Fibroblast of lung (primary cell): ENCODE measurements around the gene PCDHGC4. TPM values are rescaled to one million over a fixed set of nuclear protein-coding genes. Genes with fewer than 3 reads are reported as not detected.

Experiments used
- DNase-seq, 2 donors: peaks; one replicate each; pipeline versions ENCODE4 v3.0.0 to v3.0.0-alpha.2; 2010; ENCODE audit warnings: low read depth in 2 of 2
- H2AFZ ChIP-seq: 2 replicates; pipeline ENCODE4 v1.5.1; 2012; ENCODE audit warnings: low read length, control low read depth, inconsistent platforms
- H3K27ac ChIP-seq: 2 replicates; pipeline ENCODE4 v1.5.1; 2011; ENCODE audit warnings: low read length, control low read depth; ENCODE audit not compliant: insufficient read depth
- H3K27me3 ChIP-seq: 2 replicates; pipeline ENCODE4 v1.5.1; 2011; ENCODE audit warnings: mild to moderate bottlenecking, low read length; ENCODE audit not compliant: control insufficient read depth, insufficient read depth
- H3K36me3 ChIP-seq: 2 replicates; pipeline ENCODE4 v1.5.1; 2011; ENCODE audit warnings: low read length; ENCODE audit not compliant: control insufficient read depth, insufficient read depth
- H3K4me1 ChIP-seq: 2 replicates; pipeline ENCODE4 v1.5.1; 2011; ENCODE audit warnings: low read length; ENCODE audit not compliant: control insufficient read depth, insufficient read depth; ENCODE audit errors: extremely low read depth
- H3K4me2 ChIP-seq: 2 replicates; pipeline ENCODE4 v1.5.1; 2011; ENCODE audit warnings: low read length, control low read depth; ENCODE audit not compliant: insufficient read depth; ENCODE audit errors: extremely low read depth
- H3K4me3 ChIP-seq, 4 experiments: fragments of 200-600 bp in 1 of 4; sonication (generic) in 1 of 4; replicated peaks in 1 of 4; 2 replicates each; pipeline ENCODE4 v1.5.1; 2011 to 2016; ENCODE audit warnings: low read length in 4 of 4, low read depth in 3 of 4, mild to moderate bottlenecking in 3 of 4, control low read depth in 2 of 4, inconsistent platforms in 1 of 4, mixed read lengths in 1 of 4; ENCODE audit not compliant: insufficient read depth in 1 of 4; ENCODE audit errors: control extremely low read depth in 1 of 4
- H3K79me2 ChIP-seq: 2 replicates; pipeline ENCODE4 v1.5.1; 2012; ENCODE audit warnings: mild to moderate bottlenecking, low read length, inconsistent platforms; ENCODE audit not compliant: control insufficient read depth, insufficient read depth
- H3K9ac ChIP-seq: 2 replicates; pipeline ENCODE4 v1.5.1; 2011; ENCODE audit warnings: mild to moderate bottlenecking, low read length, control low read depth; ENCODE audit not compliant: insufficient read depth
- H3K9me3 ChIP-seq: 2 replicates; pipeline ENCODE4 v1.5.1; 2012; ENCODE audit warnings: low read depth, low read length; ENCODE audit not compliant: control insufficient read depth, insufficient read depth
- H4K20me1 ChIP-seq: 2 replicates; pipeline ENCODE4 v1.5.1; 2011; ENCODE audit warnings: low read length; ENCODE audit not compliant: control insufficient read depth, insufficient read depth; ENCODE audit errors: extremely low read depth
- CTCF ChIP-seq, 2 donors: IDR thresholded peaks in 1 of 2; conservative IDR thresholded peaks in 1 of 2; 1 replicate in 1 of 2; 2 replicates in 1 of 2; pipeline ENCODE4 v1.5.1; 2011 to 2012; ENCODE audit warnings: low read length in 2 of 2, control low read depth in 1 of 2, inconsistent platforms in 1 of 2, low read depth in 1 of 2, mild to moderate bottlenecking in 1 of 2
- EZH2 ChIP-seq: IDR thresholded peaks from 2 replicates; pipeline ENCODE4 v1.5.1; 2012; ENCODE audit warnings: low read length, control low read depth, mild to moderate bottlenecking; ENCODE audit errors: missing control alignments
- polyA plus RNA-seq, 2 donors: library from polyadenylated mRNA; depleted of rRNA in 1 of 2; stranded (reverse) in 1 of 2; unstranded in 1 of 2; fragments of >200 nt; gene quantifications; 2 replicates each; pipeline ENCODE4 v1.2.1, GENCODE V29; 2011 to 2012; ENCODE audit warnings: missing spikeins in 1 of 2
- total RNA-seq: library from RNA; depleted of rRNA; stranded (reverse); fragments of >200 nt; gene quantifications from 2 replicates; pipeline ENCODE4 v1.2.1, GENCODE V29; 2014

PCDHGC4 gene
- total and polyA plus RNA-seq, 2 donors (not counting 1 experiment from before 2014, with no cell fraction given) = 0.48 to 3.0 TPM

- DNase-seq = no peak
- Histone ChIP-seq H3K4me2 (no peak overlapping the region), H3K27me3 (no peaks in the 10 kb centered on the region), H3K36me3 (peaks cover 18% of the 10 kb centered on the region), H3K4me3 (no peak overlapping the region), H3K4me1 (peaks cover 25% of the 10 kb centered on the region), H3K79me2 (peaks cover 33% of the 10 kb centered on the region), H2AFZ (no peak overlapping the region), H3K27ac (no peak overlapping the region), H3K9me3 (no peaks in the 10 kb centered on the region), H3K9ac (no peak overlapping the region), H4K20me1 (no peaks in the 10 kb centered on the region)
- TF ChIP-seq EZH2 (no peak), CTCF (conservative IDR thresholded peaks at IDR 0.05 in 1 of 2, IDR thresholded peaks at IDR 0.05 in 1 of 2; ENCODE audit: low read depth in 1 of 2, low read length in 2 of 2) (no peak)
These were observed 6.7 kb downstream of the PCDHGC4 start for GRCh38 chr5:141491323-141492167.

- H2AFZ ChIP-seq = no peak overlapping the region
- DNase-seq = no peak
- H3K36me3 ChIP-seq = peaks cover 14% of the 10 kb centered on the region
- TF ChIP-seq EZH2 (no peak), CTCF (conservative IDR thresholded peaks at IDR 0.05 in 1 of 2, IDR thresholded peaks at IDR 0.05 in 1 of 2; ENCODE audit: low read depth in 1 of 2, low read length in 2 of 2) (no peak)
- no peaks in the 10 kb centered on the region for H3K27me3 ChIP-seq
- peaks cover 26% of the 10 kb centered on the region for H3K79me2 ChIP-seq
- H3K4me2 ChIP-seq = no peak overlapping the region
- H3K4me1 ChIP-seq = peaks cover 24% of the 10 kb centered on the region
- H4K20me1 ChIP-seq = no peaks in the 10 kb centered on the region
- no peak overlapping the region for H3K4me3 ChIP-seq
- no peaks in the 10 kb centered on the region for H3K9me3 ChIP-seq
- H3K9ac ChIP-seq = no peak overlapping the region
- H3K27ac ChIP-seq = no peak overlapping the region
These were observed 7.5 kb downstream of the PCDHGC4 start for GRCh38 chr5:141492168-141492885.
